Sigmoid colon (tissue), 7 donors: Measurements from ENCODE around the gene VWDE. TPM values are rescaled to one million over a fixed set of nuclear protein-coding genes. Genes with fewer than 3 reads are reported as not detected.

Source experiments
- DNase-seq: peaks from one replicate; pipeline ENCODE4 v3.0.0-alpha.2; 2019
- H3K27ac ChIP-seq, 4 donors: fragments of 200-600 bp; sonication (generic); one replicate each; pipeline ENCODE4 v1.5.1; 2016 to 2019; ENCODE audit warnings: mild to moderate bottlenecking in 1 of 4
- H3K27me3 ChIP-seq, 3 donors: fragments of 200-600 bp; sonication (generic); one replicate each; pipeline ENCODE4 v1.5.1; 2019; ENCODE audit warnings: mild to moderate bottlenecking in 1 of 3
- H3K36me3 ChIP-seq, 4 donors: fragments of 200-600 bp; sonication (generic); one replicate each; pipeline ENCODE4 v1.5.1; 2016 to 2019
- H3K4me1 ChIP-seq, 4 donors: fragments of 200-600 bp; sonication (generic); one replicate each; pipeline ENCODE4 v1.5.1; 2017 to 2019
- H3K4me3 ChIP-seq, 4 donors: fragments of 200-600 bp; sonication (generic); one replicate each; pipeline ENCODE4 v1.5.1; 2017 to 2019; ENCODE audit warnings: mild to moderate bottlenecking in 2 of 4, moderate library complexity in 1 of 4
- H3K9me3 ChIP-seq, 4 donors: fragments of 200-600 bp in 3 of 4; sonication (generic) in 3 of 4; one replicate each; pipeline versions ENCODE4 v1.5.1 to v1.6.1; 2013 to 2019
- CTCF ChIP-seq, 4 experiments: fragments of 450-650 bp in 3 of 4; fragments of 200-600 bp in 1 of 4; IDR thresholded peaks; one replicate each; pipeline ENCODE4 v1.5.1; 2016 to 2019; ENCODE audit warnings: antibody characterized with exemption in 4 of 4, mild to moderate bottlenecking in 3 of 4, moderate library complexity in 2 of 4
- EP300 ChIP-seq, 4 donors: sonication (generic); formaldehyde crosslinking; IDR thresholded peaks; one replicate each; pipeline ENCODE4 v1.6.1; 2017; ENCODE audit warnings: antibody characterized with exemption in 4 of 4
- POLR2A ChIP-seq, 2 donors: fragments of 450-650 bp; IDR thresholded peaks; one replicate each; pipeline ENCODE4 v1.6.1; 2016; ENCODE audit warnings: antibody characterized with exemption in 2 of 2, mild to moderate bottlenecking in 2 of 2, moderate library complexity in 2 of 2
- POLR2AphosphoS5 ChIP-seq, 4 donors: sonication (generic); formaldehyde crosslinking; IDR thresholded peaks; one replicate each; pipeline ENCODE4 v1.6.1; 2017; ENCODE audit warnings: antibody characterized with exemption in 4 of 4
- WGBS, 2 donors: extraction: QIAGEN DNeasy Blood & Tissue Kit; methylation state at CpG; one replicate each; pipeline ENCODE4 v1.1.7; 2013; 5-methylcytosine and 5-hydroxymethylcytosine counted together
- intact Hi-C: fragments of 100-400 bp; cut with DNase I; formaldehyde crosslinking; loops from one replicate; pipeline ENCODE4 v1.15.1; 2023
- polyA plus RNA-seq, 3 donors: library from polyadenylated mRNA; stranded (reverse); fragments of 200-250 nt; gene quantifications; one replicate each; pipeline ENCODE4 v1.2.3, GENCODE V29; 2013
- total RNA-seq, 4 donors: library from RNA; depleted of rRNA; stranded (reverse); fragments of >200 nt; gene quantifications; one replicate each; pipeline ENCODE4 v1.1.0, GENCODE V29; 2016
- donor health status: healthy with polysubstance abuse.
- donor health status: Bipolar disorder and iron deficiency.
- donor health status: healthy.

Gene VWDE
- total and polyA plus RNA-seq, 7 donors = under 0.01 to 0.39 (median 0.27) TPM; not detected in 4

GRCh38 chr7:12357508-12357907 lies 46.2 kb downstream of the VWDE start:
- H3K36me3 ChIP-seq = no peaks in the 10 kb centered on the region
- no peak overlapping the region for H3K4me3 ChIP-seq
- no peaks in the 10 kb centered on the region for H3K9me3 ChIP-seq
- no peaks in the 10 kb centered on the region for H3K27me3 ChIP-seq
- WGBS, 2 donors = 59 to 71% methylated on average over 1 of the region's 1 CpG
- intact Hi-C loops = no loop called here
- no peak for DNase-seq
- H3K27ac ChIP-seq = no peak overlapping the region
- no peak for TF ChIP-seq CTCF (IDR thresholded peaks at IDR 0.05)
- no peak for TF ChIP-seq POLR2AphosphoS5 (IDR thresholded peaks at IDR 0.05)
- TF ChIP-seq POLR2A (IDR thresholded peaks at IDR 0.05) = no peak
- TF ChIP-seq EP300 (IDR thresholded peaks at IDR 0.05) = no peak
- H3K4me1 ChIP-seq = no peaks in the 10 kb centered on the region

GRCh38 chr7:12351843-12352242 lies 51.8 kb downstream of the VWDE start:
- no peak overlapping the region for H3K27ac ChIP-seq
- no peaks in the 10 kb centered on the region for H3K36me3 ChIP-seq
- no peaks in the 10 kb centered on the region for H3K4me1 ChIP-seq
- H3K27me3 ChIP-seq = no peaks in the 10 kb centered on the region
- DNase-seq = no peak
- intact Hi-C loops = no loop called here
- no peaks in the 10 kb centered on the region for H3K9me3 ChIP-seq
- 71 to 89% methylated on average over 4 of the region's 4 CpGs for WGBS, 2 donors
- no peak overlapping the region for H3K4me3 ChIP-seq
- TF ChIP-seq CTCF (IDR thresholded peaks at IDR 0.05) (no peak), POLR2AphosphoS5 (IDR thresholded peaks at IDR 0.05) (no peak), EP300 (IDR thresholded peaks at IDR 0.05) (no peak), POLR2A (IDR thresholded peaks at IDR 0.05) (no peak)

- TF ChIP-seq POLR2A (IDR thresholded peaks at IDR 0.05) (no peak), EP300 (IDR thresholded peaks at IDR 0.05) (no peak), CTCF (IDR thresholded peaks at IDR 0.05) (no peak), POLR2AphosphoS5 (IDR thresholded peaks at IDR 0.05) (no peak)
- Histone ChIP-seq H3K27ac (no peak overlapping the region), H3K36me3 (no peaks in the 10 kb centered on the region), H3K4me3 (no peak overlapping the region), H3K4me1 (no peaks in the 10 kb centered on the region), H3K27me3 (no peaks in the 10 kb centered on the region), H3K9me3 (no peaks in the 10 kb centered on the region)
- 25 to 78% methylated on average over 3 of the region's 3 CpGs for WGBS, 2 donors
- no peak for DNase-seq
- intact Hi-C loops = no loop called here
Measured at GRCh38 chr7:12350971-12351370, 52.7 kb downstream of the VWDE start.

- intact Hi-C loops = no loop called here
- Histone ChIP-seq H3K9me3 (no peaks in the 10 kb centered on the region), H3K27me3 (no peaks in the 10 kb centered on the region), H3K4me1 (no peaks in the 10 kb centered on the region), H3K4me3 (no peak overlapping the region), H3K27ac (no peak overlapping the region), H3K36me3 (no peaks in the 10 kb centered on the region)
- WGBS, 2 donors = 87 to 98% methylated on average over 2 of the region's 2 CpGs
- TF ChIP-seq CTCF (IDR thresholded peaks at IDR 0.05) (no peak), POLR2AphosphoS5 (IDR thresholded peaks at IDR 0.05) (no peak), POLR2A (IDR thresholded peaks at IDR 0.05) (no peak), EP300 (IDR thresholded peaks at IDR 0.05) (no peak)
- no peak for DNase-seq
Measured at GRCh38 chr7:12337095-12337494, 66.6 kb downstream of the VWDE start.
